HG03354 (cell line): ENCODE data around the gene POP4.
"Not testable (repeated sequence)": the region's sequence is repeated elsewhere in the genome, so short reads cannot be mapped to it uniquely, and the experiment has no call there.

ENCODE experiments used
- ATAC-seq: cut with Tn5 transposase; IDR thresholded peaks from one replicate; pipeline ENCODE4 v1.9.1; 2021; ENCODE audit warnings: mild to moderate bottlenecking; ENCODE audit not compliant: unreplicated experiment, poor library complexity, severe bottlenecking

POP4 gene, protein sequence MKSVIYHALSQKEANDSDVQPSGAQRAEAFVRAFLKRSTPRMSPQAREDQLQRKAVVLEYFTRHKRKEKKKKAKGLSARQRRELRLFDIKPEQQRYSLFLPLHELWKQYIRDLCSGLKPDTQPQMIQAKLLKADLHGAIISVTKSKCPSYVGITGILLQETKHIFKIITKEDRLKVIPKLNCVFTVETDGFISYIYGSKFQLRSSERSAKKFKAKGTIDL

GRCh38 chr19:29605653-29606419 is at the start of gene POP4:
Gene POP4, plus strand, starts transcription at chr19:29606283. Its CDS starts 36 bp downstream, at chr19:29606319.
- ATAC-seq, result peak; percentile 65

DNA sequence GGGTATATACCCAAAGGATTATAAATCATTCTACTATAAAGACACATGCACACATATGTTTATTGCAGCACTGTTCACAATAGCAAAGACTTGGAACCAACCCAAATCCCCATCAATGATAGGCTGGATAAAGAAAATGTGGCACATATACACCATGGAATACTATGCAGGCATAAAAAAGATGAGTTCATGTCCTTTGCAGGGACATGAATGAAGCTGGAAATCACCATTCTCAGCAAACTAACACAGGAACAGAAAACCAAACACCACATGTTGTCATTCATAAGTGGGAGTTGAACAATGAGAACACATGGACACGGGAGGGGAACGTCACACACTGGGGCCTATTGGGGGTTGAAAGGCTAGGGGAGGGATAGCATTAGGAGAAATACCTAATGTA is 47.0 kb upstream of the POP4 start:
- not testable (repeated sequence) for ATAC-seq

DNA sequence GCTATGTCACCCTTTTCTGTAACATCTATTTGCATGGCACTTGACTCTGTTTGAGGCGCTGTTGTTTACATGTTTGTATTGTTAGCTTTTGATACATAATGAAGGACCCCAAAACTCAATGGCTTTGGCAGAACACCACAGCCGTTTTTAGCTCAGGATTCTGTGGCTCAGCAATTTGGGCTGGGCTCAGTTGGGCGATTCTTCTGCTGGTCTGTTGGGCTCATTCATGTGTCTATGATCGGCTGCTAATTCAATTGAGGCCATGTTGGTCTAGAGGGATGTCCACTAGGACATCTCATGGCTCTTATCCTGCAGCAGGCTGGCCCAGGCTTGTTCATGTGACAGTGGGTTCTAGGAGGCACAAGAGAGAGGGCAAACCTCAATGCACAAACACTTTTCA is 46.3 kb upstream of the POP4 start:
- ATAC-seq, result no peak

DNA sequence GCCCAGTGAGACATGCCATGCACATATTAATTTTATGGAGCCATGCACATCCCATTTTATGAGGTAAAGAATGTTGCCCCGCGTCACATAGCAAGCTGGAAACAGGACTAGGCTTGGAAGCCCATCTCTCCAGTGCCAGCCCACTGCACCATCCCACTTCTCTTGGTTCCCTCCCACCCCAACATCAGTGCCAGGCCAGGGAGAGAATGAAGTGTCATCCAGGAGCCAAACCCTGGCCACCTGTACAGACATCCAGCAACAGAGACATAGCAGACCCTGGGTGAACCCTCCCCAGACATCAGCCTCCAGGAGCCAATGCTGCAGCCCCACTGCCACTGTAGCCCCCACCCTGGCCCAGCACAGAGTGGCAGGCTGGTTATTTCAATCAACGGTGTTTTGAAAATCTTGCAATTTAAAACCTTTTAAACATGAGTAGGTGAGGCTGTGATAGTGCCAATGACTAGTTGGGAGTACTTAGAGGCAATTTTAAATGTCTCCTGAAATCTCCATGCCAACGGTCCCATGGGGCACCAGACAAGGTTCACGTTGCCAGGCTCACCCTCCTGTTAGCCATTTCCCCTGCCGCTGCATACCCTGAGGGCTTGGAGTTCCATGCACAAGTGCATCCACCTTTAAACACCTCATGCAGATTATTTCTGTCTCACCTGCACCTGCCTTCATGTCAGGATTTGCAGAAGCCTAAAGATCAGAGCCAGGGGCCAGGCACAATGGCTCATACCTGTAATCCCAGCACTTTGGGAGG is 45.6 kb upstream of the POP4 start:
- ATAC-seq, result no peak

- no peak for ATAC-seq
Measured at GRCh38 chr19:29561601-29562000, 44.5 kb upstream of the POP4 start.

- ATAC-seq, result no peak
Measured at GRCh38 chr19:29562299-29563297, 43.5 kb upstream of the POP4 start.

- no peak for ATAC-seq
Measured at GRCh38 chr19:29563486-29564101, 42.5 kb upstream of the POP4 start.

- no peak for ATAC-seq
Measured at GRCh38 chr19:29564574-29565005, 41.5 kb upstream of the POP4 start.

DNA sequence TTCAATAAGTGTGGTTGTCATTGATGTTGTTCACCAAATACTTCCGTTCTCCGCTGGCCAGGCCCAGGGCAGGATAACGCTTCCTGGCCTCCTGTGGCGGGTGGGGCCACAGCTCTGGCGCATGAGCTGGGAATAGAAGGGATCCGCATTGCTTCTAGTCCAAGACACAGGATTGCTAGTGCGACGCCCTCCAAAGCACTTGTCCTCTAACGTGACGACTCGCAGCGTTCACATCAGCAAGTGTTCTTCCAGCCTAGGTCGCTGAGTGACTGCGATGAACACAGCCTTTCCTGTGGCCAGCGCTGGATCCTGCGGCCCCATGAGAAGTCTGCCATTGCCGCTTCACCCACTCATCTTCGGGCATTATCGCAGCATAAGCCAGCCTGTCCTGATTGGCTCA is 40.9 kb upstream of the POP4 start:
- ATAC-seq, result no peak

- ATAC-seq, result no peak
Measured at GRCh38 chr19:29566496-29567054, 39.5 kb upstream of the POP4 start.

- no peak for ATAC-seq
Measured at GRCh38 chr19:29567366-29567915, 38.6 kb upstream of the POP4 start.

DNA sequence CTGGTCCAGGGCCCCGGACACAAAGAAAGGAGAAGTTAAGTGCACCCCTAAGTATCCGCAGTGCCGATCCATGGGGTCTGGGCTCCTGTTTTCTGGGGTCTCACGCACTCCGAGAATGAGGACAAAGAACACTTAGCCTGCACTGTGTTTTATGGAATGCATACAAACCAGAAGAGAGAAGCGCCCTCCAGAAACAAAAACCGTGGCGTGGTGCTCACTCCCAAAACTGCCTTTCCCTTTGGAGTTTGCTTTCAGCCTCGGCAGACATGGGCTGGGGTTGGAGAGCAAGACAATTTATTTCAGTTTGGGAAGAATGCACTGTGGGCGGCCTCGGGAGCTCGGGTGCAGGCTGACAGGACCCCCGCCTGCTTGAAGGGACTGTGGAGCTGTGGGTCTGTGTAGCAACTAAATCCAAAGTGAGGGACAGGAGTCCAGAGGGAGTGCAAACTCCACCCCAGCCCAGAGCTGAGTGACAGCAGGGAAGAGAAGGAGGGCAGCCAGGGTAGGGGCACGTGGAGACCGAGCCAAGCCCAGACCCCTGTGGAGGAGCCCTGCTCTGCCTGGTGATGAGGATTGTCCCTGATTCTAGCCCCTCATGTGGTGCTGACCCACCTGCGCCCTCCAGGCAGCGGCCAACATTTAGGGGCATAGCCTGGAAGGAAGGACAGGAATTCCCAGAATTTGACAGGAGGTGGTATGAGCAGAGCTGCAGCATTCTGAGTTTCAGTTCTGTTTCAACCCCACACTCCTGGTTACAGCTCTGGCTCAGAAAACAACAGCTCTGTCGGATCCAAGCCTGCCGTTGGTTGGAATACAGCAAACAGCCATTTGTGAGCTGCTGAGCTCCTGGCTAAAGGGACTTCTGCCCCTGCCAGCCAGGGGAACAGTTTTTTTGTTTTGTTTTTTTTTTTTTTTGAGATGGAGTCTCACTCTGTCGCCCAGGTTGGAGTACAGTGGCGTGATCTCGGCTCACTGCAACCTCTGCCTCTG is 37.8 kb upstream of the POP4 start:
- ATAC-seq, result no peak

DNA sequence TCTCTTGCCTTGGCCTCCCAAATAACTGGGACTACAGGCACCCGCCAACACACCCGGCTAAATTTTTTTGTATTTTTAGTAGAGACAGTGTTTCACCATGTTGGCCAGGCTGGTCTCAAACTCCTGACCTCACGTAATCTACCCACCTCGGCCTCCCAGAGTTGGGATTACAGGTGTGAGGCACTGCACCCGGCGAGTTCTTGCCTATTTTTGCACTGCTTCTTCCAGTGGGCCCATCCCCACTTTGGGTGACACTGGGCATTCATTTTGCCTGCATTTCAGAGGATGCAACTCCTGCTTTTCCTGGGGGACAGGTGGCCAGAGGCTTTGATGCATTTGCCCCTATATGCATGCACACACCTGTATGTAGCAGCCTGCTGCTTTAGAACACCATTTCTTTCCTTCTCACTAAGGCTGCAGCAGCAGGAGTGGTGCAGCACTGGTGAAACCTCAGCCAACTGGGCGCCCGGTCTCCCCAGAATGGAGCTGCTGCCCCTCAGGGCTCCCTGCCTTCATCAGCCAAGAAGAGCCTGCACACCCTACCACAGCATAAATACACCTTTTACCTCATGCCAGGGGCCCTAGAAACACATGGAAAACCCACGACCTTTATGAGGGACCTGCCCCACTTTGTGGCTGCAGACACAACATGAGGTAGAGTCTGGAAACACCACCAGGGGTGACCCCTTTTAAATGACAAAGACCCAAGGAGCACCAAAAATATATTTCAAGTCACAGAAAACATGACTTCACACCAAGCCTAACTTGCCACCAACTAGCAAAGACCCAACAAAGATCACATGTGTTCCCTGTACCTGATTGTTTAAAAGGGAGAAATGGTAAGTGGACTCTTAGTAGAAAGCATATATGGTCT is 36.8 kb upstream of the POP4 start:
- no peak for ATAC-seq

- no peak for ATAC-seq
Measured at GRCh38 chr19:29571181-29571580, 34.9 kb upstream of the POP4 start.

DNA sequence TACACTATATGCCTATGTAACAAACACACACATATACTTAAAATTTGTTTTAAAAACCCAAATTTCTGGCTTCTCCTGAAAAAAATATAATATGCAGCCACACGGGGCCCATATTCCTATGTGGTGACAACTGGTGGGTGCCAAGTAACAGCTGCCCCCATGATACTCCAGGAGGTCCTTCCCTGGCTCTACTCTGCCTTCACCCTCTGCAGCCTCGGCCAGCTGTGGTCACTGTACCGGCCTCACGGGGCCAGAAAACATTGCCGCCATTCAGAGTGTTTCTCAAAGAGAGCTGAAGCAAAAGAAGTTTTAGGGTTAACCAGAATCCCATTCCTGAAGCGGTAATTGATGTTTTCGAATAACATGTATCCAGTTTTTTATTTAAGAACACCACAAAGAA is 32.6 kb upstream of the POP4 start:
- no peak for ATAC-seq

DNA sequence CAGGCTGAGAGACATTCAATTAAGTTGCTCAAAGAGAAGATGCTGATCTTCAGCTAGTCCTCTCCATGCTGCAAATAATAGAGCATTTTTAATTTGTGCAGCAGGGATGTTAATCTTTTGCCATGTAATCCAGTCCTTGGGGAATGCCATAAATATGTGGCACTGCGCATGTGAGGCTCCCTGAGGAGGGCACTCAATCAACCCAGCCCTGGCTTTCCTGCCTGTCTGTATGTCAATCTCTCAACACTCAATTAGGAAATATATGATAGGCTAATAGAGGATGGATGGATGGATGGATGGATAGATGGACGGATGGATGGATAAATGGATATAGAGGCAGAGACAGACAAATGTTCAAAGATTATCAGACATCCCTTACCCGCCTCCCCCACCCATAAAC is 31.6 kb upstream of the POP4 start:
- ATAC-seq, result no peak
